ENCODE results near the gene VEZT.

The VEZT gene

DNA sequence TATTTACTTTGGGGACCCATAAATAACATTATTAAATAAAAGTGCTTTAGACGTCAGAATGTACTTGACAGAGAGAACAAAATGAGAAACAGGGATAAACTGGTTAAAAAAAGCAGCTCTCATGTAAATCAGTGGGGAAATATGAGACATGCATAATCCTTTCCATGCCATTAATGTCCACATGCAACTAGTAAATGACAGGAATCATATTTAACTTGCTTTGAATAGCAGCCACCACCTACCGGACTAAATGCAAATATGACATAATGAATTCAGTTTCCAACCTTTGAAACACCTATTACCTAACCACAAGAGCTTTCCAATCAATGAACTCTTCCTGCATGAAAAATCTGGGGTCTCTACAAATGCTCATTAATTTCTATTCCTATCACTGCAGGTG, 20.0 kb upstream of the VEZT start:
- TF ChIP-seq CREB1 (IDR thresholded peaks at IDR 0.05; ENCODE audit: low read depth): no peak
- TF ChIP-seq, protein P1, sequence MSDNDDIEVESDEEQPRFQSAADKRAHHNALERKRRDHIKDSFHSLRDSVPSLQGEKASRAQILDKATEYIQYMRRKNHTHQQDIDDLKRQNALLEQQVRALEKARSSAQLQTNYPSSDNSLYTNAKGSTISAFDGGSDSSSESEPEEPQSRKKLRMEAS (IDR thresholded peaks at IDR 0.05): no peak
- no peak for TF ChIP-seq TAF1 (IDR thresholded peaks at IDR 0.05; ENCODE audit: low read depth)

DNA sequence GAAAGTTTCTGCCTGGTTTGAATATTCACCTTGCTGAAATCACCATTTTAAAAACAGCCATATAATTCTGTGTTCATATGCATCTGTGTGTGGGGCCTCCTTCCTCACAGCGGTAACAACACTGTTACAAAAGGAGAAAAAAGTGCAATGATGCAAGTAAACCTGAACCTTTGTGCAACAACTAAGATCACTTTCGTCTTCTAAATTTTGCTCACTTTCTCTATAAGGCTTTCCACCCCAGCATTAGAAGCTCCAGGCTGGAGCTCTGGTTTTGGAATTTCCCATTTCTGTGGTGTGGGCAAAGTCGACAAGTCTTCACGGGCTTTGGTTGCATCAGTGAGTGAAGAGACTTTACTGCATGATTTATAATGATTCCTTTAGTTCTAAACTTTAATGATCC, 18.7 kb upstream of the VEZT start:
- TF ChIP-seq TAF1 (IDR thresholded peaks at IDR 0.05; ENCODE audit: low read depth) (no peak), ZBTB7A (IDR thresholded peaks at IDR 0.05; ENCODE audit: low read depth) (no peak), YY1 (IDR thresholded peaks at IDR 0.05; ENCODE audit: low read depth) (no peak), NFIC (IDR thresholded peaks at IDR 0.05) (no peak), EP300 (IDR thresholded peaks at IDR 0.05; ENCODE audit: borderline replicate concordance) (no peak), FOXM1 (IDR thresholded peaks at IDR 0.05; ENCODE audit: borderline replicate concordance, low read depth) (no peak), RAD21 (IDR thresholded peaks at IDR 0.05; ENCODE audit: low read depth) (no peak), EGR1 (IDR thresholded peaks at IDR 0.05) (no peak), CREB1 (IDR thresholded peaks at IDR 0.05; ENCODE audit: low read depth) (no peak), CEBPB (IDR thresholded peaks at IDR 0.05) (no peak), TCF12 (IDR thresholded peaks at IDR 0.05; ENCODE audit: low read depth) (no peak), TEAD4 (IDR thresholded peaks at IDR 0.05) (no peak)
- TF ChIP-seq, protein P1 (IDR thresholded peaks at IDR 0.05): no peak
- TF ChIP-seq, protein P2, sequence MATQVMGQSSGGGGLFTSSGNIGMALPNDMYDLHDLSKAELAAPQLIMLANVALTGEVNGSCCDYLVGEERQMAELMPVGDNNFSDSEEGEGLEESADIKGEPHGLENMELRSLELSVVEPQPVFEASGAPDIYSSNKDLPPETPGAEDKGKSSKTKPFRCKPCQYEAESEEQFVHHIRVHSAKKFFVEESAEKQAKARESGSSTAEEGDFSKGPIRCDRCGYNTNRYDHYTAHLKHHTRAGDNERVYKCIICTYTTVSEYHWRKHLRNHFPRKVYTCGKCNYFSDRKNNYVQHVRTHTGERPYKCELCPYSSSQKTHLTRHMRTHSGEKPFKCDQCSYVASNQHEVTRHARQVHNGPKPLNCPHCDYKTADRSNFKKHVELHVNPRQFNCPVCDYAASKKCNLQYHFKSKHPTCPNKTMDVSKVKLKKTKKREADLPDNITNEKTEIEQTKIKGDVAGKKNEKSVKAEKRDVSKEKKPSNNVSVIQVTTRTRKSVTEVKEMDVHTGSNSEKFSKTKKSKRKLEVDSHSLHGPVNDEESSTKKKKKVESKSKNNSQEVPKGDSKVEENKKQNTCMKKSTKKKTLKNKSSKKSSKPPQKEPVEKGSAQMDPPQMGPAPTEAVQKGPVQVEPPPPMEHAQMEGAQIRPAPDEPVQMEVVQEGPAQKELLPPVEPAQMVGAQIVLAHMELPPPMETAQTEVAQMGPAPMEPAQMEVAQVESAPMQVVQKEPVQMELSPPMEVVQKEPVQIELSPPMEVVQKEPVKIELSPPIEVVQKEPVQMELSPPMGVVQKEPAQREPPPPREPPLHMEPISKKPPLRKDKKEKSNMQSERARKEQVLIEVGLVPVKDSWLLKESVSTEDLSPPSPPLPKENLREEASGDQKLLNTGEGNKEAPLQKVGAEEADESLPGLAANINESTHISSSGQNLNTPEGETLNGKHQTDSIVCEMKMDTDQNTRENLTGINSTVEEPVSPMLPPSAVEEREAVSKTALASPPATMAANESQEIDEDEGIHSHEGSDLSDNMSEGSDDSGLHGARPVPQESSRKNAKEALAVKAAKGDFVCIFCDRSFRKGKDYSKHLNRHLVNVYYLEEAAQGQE (IDR thresholded peaks at IDR 0.05; ENCODE audit: low read depth): no peak
- TF ChIP-seq, protein P3, sequence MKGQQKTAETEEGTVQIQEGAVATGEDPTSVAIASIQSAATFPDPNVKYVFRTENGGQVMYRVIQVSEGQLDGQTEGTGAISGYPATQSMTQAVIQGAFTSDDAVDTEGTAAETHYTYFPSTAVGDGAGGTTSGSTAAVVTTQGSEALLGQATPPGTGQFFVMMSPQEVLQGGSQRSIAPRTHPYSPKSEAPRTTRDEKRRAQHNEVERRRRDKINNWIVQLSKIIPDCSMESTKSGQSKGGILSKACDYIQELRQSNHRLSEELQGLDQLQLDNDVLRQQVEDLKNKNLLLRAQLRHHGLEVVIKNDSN (IDR thresholded peaks at IDR 0.05): no peak

DNA sequence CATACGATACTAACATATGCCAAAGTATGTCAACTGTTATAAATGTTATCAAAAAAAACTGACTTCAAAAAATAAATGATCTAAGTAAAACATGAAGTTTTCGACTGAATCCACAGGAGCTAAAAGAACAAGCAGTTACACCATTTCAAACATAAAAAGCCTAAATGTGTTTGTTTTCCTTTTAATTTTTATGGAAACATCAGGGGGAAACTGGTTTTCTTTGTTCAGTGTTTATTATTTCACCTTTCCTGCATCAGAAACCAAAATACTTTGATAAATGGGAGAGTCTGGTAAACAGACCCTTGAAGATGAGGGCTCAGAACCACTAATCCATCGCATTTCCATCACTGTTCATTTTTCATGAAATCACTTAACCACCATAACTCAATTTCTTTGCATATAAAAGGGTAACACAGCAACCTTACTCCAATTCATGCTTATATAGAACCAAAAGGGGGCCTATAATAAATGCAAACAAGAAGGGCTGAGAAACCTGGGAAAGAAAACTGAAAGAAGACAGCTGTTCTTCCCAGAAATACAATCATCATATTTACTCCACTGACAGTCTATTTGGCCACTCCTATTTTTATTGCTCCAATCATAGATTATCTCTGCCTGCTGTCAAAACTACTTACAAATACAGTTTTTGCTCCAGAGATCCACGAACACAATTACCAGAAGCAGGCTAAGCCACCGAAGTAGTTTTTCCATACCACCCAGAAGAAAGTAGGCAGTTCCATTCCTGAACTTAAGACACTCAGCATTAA, 17.3 kb upstream of the VEZT start:
- TF ChIP-seq RAD21 (IDR thresholded peaks at IDR 0.05; ENCODE audit: low read depth): no peak
- no peak for TF ChIP-seq NFIC (IDR thresholded peaks at IDR 0.05)
- no peak for TF ChIP-seq YY1 (IDR thresholded peaks at IDR 0.05; ENCODE audit: low read depth)
- TF ChIP-seq, protein P1 (IDR thresholded peaks at IDR 0.05): no peak
- TF ChIP-seq EGR1 (IDR thresholded peaks at IDR 0.05): no peak
- no peak for TF ChIP-seq FOXM1 (IDR thresholded peaks at IDR 0.05; ENCODE audit: borderline replicate concordance, low read depth)
- TF ChIP-seq, protein P3 (IDR thresholded peaks at IDR 0.05): no peak
- TF ChIP-seq ZBTB7A (IDR thresholded peaks at IDR 0.05; ENCODE audit: low read depth): no peak
- TF ChIP-seq CREB1 (IDR thresholded peaks at IDR 0.05; ENCODE audit: low read depth): no peak
- TF ChIP-seq EP300 (IDR thresholded peaks at IDR 0.05; ENCODE audit: borderline replicate concordance): no peak
- TF ChIP-seq TEAD4 (IDR thresholded peaks at IDR 0.05): no peak

DNA sequence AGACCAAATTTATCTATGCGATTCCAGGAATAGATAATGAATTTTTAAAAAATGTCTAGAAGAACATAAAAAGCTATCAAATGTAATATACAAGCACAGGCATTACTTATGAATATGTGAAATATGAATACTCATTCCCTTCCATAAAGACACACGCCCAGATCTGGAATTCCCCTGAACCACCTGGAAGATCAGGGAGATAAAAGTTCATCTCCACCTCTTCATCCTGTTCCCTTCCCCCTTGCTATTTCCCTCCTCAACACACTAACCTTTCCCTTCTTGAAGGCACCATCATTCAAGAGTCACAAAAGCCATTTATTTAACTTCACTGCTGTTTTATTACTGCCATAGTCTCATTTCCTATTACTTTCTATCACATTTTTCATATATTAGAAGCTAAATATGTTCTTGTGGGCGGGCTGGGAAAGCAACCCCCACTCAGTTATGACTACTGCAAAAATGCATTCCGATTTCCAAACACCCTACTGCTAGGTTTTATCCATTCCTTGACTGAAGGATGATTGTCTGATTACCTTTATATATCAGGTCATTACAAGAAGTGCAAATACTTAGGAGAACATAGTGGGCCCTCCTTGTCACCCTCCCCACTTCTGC, 16.4 kb upstream of the VEZT start:
- TF ChIP-seq FOXM1 (IDR thresholded peaks at IDR 0.05; ENCODE audit: borderline replicate concordance, low read depth) (no peak), TCF12 (IDR thresholded peaks at IDR 0.05; ENCODE audit: low read depth) (no peak), EP300 (IDR thresholded peaks at IDR 0.05; ENCODE audit: borderline replicate concordance) (no peak), CREB1 (IDR thresholded peaks at IDR 0.05; ENCODE audit: low read depth) (no peak), RAD21 (IDR thresholded peaks at IDR 0.05; ENCODE audit: low read depth) (no peak), NFIC (IDR thresholded peaks at IDR 0.05) (no peak)
- TF ChIP-seq, protein P3 (IDR thresholded peaks at IDR 0.05): no peak

DNA sequence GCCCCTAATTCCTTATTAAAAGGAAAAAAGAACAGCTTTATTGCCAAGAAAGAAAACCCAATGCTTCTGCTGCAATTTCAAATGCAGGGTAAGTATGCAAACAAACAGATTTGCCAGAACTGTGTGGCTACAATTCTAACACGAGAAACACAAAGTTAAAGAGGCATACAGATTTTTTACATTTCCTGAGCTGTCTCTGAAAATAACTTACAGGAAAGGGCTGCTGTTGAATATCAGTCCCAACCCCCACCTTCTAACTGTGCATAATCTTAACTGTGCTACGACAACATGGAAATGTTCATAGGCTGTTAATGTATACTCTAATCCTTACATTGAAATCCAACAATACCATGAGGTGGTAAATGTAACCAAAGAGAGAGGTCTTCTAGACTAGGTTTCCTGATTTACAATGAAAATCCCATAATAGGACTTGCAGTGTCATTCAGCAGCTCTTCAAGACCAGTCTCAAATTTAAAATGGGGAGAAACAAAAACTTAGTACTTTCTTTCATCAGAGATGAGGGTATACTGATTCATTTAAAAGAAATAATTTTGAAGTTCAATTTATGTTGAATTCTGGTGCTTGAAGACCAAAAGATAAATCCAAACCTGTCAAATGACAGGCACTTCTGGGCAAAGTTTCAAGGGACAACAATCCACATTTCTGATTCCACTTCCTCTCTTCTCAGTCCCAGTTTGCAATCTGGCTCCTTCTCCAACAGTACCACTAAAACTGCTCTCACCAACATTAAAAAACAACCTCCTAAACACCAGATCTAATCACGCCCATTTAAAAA, 14.7 kb upstream of the VEZT start:
- TF ChIP-seq, protein P1 (IDR thresholded peaks at IDR 0.05): no peak
- no peak for TF ChIP-seq ZBTB7A (IDR thresholded peaks at IDR 0.05; ENCODE audit: low read depth)
- no peak for TF ChIP-seq RAD21 (IDR thresholded peaks at IDR 0.05; ENCODE audit: low read depth)
- TF ChIP-seq, protein P3 (IDR thresholded peaks at IDR 0.05): no peak
- TF ChIP-seq NFIC (IDR thresholded peaks at IDR 0.05): no peak
- no peak for TF ChIP-seq TEAD4 (IDR thresholded peaks at IDR 0.05)
- TF ChIP-seq EP300 (IDR thresholded peaks at IDR 0.05; ENCODE audit: borderline replicate concordance): no peak
- TF ChIP-seq TAF1 (IDR thresholded peaks at IDR 0.05; ENCODE audit: low read depth): no peak
- TF ChIP-seq YY1 (IDR thresholded peaks at IDR 0.05; ENCODE audit: low read depth): no peak
- TF ChIP-seq CEBPB (IDR thresholded peaks at IDR 0.05): no peak
- no peak for TF ChIP-seq CREB1 (IDR thresholded peaks at IDR 0.05; ENCODE audit: low read depth)
- TF ChIP-seq, protein P2 (IDR thresholded peaks at IDR 0.05; ENCODE audit: low read depth): no peak
- no peak for TF ChIP-seq TCF12 (IDR thresholded peaks at IDR 0.05; ENCODE audit: low read depth)
- no peak for TF ChIP-seq FOXM1 (IDR thresholded peaks at IDR 0.05; ENCODE audit: borderline replicate concordance, low read depth)

All from Ishikawa (cell line).